Activated T-cell treated with anti-CD3 and anti-CD28 coated beads, Interleukin-2, amount 50 U/mL, for 48 hours (primary cell): ENCODE results near the gene PITPNB.

Experiments
- DNase-seq, 2 experiments: peaks; one replicate each; pipeline ENCODE4 v3.0.0-alpha.2; 2020

The PITPNB gene

GRCh38 chr22:27919222-27919941 is at the start of gene PITPNB:
Gene PITPNB, minus strand, starts transcription at chr22:27919256. Its CDS starts 65 bp downstream, at chr22:27919191.
- DNase-seq, result peak; percentile 99

GRCh38 chr22:27966168-27967064 is 47.4 kb upstream of the PITPNB start:
- no peak for DNase-seq

GRCh38 chr22:27962268-27963044 is 43.4 kb upstream of the PITPNB start:
- no peak for DNase-seq

GRCh38 chr22:27961680-27962079 is 42.6 kb upstream of the PITPNB start:
- DNase-seq, result no peak

GRCh38 chr22:27961182-27961581 is 42.1 kb upstream of the PITPNB start:
- no peak for DNase-seq

GRCh38 chr22:27959335-27960090 is 40.5 kb upstream of the PITPNB start:
- no peak for DNase-seq

- DNase-seq, result no peak
Measured at GRCh38 chr22:27952779-27953178, 33.7 kb upstream of the PITPNB start.

GRCh38 chr22:27952091-27952490 is 33.0 kb upstream of the PITPNB start:
- no peak for DNase-seq

- DNase-seq, result no peak
Measured at GRCh38 chr22:27949421-27949820, 30.4 kb upstream of the PITPNB start.

GRCh38 chr22:27948569-27948968 is 29.5 kb upstream of the PITPNB start:
- DNase-seq, result no peak

GRCh38 chr22:27947448-27947847 is 28.4 kb upstream of the PITPNB start:
- DNase-seq, result no peak

- DNase-seq, result no peak
Measured at GRCh38 chr22:27941143-27941542, 22.1 kb upstream of the PITPNB start.

GRCh38 chr22:27937453-27937852 is 18.4 kb upstream of the PITPNB start:
- DNase-seq, result no peak

- no peak for DNase-seq
Measured at GRCh38 chr22:27935897-27936296, 16.8 kb upstream of the PITPNB start.

- no peak for DNase-seq
Measured at GRCh38 chr22:27934069-27934468, 15.0 kb upstream of the PITPNB start.

- DNase-seq, result no peak
Measured at GRCh38 chr22:27933186-27933983, 14.3 kb upstream of the PITPNB start.

GRCh38 chr22:27930331-27931060 is 11.4 kb upstream of the PITPNB start:
- DNase-seq, result no peak

- no peak for DNase-seq
Measured at GRCh38 chr22:27927608-27928007, 8.6 kb upstream of the PITPNB start.

- DNase-seq, result no peak
Measured at GRCh38 chr22:27925331-27925730, 6.3 kb upstream of the PITPNB start.

GRCh38 chr22:27919942-27920755 is 1.1 kb upstream of the PITPNB start:
- no peak for DNase-seq
